PFSK-1 (cell line): ENCODE measurements around the gene BICDL1.

Experiments
- FOXP2 ChIP-seq: optimal IDR thresholded peaks from 2 replicates; pipeline ENCODE3; 2011; ENCODE audit warnings: borderline replicate concordance, control low read depth, inconsistent platforms; ENCODE audit not compliant: insufficient read depth; ENCODE audit errors: extremely low read length, extremely low read depth
- POLR2AphosphoS5 ChIP-seq: IDR thresholded peaks from 2 replicates; pipeline ENCODE4 v1.6.1; 2012; ENCODE audit warnings: low read depth, mild to moderate bottlenecking, control low read depth, low read length, moderate library complexity
- REST ChIP-seq, 2 experiments: IDR thresholded peaks; 2 replicates each; pipeline versions ENCODE4 v1.6.1 to v1.8.0; 2011 to 2012; ENCODE audit warnings: low read depth in 2 of 2, low read length in 2 of 2, control low read depth in 1 of 2, inconsistent platforms in 1 of 2, mild to moderate bottlenecking in 1 of 2, moderate library complexity in 1 of 2; ENCODE audit not compliant: insufficient read depth in 1 of 2
- SIN3A ChIP-seq: IDR thresholded peaks from 2 replicates; pipeline ENCODE4 v1.6.1; 2012; ENCODE audit warnings: mild to moderate bottlenecking, low read length, moderate library complexity, borderline replicate concordance; ENCODE audit not compliant: insufficient read depth
- TAF1 ChIP-seq: IDR thresholded peaks from 2 replicates; pipeline ENCODE4 v1.6.1; 2012; ENCODE audit warnings: low read length, control low read depth, borderline replicate concordance; ENCODE audit not compliant: insufficient read depth

Gene BICDL1

GRCh38 chr12:120006258-120006975, 17.4 kb downstream of the BICDL1 start:
- no peak for TF ChIP-seq POLR2AphosphoS5
- no peak for TF ChIP-seq TAF1
- TF ChIP-seq FOXP2: no peak
- TF ChIP-seq SIN3A: no peak
- no peak for TF ChIP-seq REST (IDR thresholded peaks at IDR 0.05; ENCODE audit: insufficient read depth in 1 of 2, low read depth in 2 of 2, low read length in 2 of 2)

- TF ChIP-seq POLR2AphosphoS5 (no peak), REST (IDR thresholded peaks at IDR 0.05; ENCODE audit: insufficient read depth in 1 of 2, low read depth in 2 of 2, low read length in 2 of 2) (no peak), SIN3A (no peak), FOXP2 (no peak), TAF1 (no peak)
These were observed 18.2 kb downstream of the BICDL1 start for GRCh38 chr12:120007272-120007671.

GRCh38 chr12:120010661-120011230, 21.7 kb downstream of the BICDL1 start:
- TF ChIP-seq POLR2AphosphoS5 (no peak), TAF1 (no peak), SIN3A (no peak), REST (IDR thresholded peaks at IDR 0.05; ENCODE audit: insufficient read depth in 1 of 2, low read depth in 2 of 2, low read length in 2 of 2) (no peak), FOXP2 (no peak)

DNA sequence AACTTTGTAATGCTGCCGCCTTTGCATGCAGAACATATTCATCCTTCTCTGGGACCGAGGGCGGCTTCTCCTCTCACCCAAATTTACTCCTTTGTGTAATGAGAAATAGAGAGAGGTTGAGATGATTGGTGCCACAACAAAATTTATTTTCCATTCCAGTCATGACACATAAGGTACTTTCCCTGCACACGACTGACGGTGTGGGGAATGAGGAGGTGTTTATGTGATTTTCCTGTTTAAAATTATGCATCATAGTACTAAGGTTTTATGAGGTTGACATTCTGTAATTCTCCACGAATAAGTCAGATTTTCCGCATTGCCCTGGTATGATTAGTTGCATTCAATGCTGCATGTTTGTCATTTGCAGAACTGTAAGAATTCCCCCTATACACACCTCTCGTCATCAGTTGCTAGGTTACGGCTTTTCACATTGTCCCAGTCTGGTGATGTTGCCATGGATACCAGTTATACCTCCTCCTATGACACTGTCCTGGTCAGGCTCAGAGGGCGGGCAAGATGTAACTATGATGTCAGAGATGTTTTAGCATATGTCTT, 23.1 kb downstream of the BICDL1 start:
- TF ChIP-seq REST (IDR thresholded peaks at IDR 0.05; ENCODE audit: insufficient read depth in 1 of 2, low read depth in 2 of 2, low read length in 2 of 2) (no peak), TAF1 (no peak), FOXP2 (no peak), SIN3A (no peak), POLR2AphosphoS5 (no peak)
